Mesangial cell (primary cell): Measurements from ENCODE around the gene CARNS1. TPM values are rescaled to one million over a fixed set of nuclear protein-coding genes. Genes with fewer than 3 reads are reported as not detected.

Experiments used
- total RNA-seq: library from RNA; depleted of rRNA; stranded (reverse); fragments of >200 nt; gene quantifications from 2 replicates; pipeline ENCODE4 v1.2.3, GENCODE V29; 2015

The CARNS1 gene, protein sequence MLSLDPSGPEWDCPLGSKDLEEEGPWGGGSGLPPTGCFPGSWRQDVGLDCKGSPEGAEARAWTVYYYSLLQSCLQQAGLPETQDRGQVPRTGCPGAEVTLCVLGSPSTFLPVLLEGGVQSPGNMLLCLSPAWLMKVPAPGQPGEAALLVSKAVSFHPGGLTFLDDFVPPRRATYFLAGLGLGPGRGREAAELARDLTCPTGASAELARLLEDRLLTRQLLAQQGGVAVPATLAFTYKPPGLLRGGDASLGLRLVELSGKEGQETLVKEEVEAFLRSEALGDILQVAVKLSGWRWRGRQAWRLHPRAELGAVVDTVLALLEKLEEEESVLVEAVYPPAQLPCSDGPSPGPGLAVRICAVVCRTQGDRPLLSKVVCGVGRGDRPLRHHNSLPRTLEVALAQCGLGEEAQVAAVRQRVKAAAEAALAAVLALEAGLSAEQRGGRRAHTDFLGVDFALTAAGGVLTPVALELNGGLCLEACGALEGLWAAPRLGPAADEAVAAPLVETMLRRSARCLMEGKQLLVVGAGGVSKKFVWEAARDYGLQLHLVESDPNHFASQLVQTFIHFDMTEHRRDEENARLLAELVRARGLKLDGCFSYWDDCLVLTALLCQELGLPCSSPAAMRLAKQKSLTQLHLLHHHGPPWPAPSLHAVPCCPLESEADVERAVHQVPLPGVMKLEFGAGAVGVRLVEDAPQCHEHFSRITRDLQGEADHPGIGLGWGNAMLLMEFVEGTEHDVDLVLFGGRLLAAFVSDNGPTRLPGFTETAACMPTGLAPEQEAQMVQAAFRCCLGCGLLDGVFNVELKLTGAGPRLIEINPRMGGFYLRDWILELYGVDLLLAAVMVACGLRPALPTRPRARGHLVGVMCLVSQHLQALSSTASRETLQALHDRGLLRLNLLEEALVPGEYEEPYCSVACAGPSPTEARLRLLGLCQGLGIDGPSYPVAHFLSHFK
- 0.33 and 7.5 TPM in 2 replicates for total RNA-seq

DNA sequence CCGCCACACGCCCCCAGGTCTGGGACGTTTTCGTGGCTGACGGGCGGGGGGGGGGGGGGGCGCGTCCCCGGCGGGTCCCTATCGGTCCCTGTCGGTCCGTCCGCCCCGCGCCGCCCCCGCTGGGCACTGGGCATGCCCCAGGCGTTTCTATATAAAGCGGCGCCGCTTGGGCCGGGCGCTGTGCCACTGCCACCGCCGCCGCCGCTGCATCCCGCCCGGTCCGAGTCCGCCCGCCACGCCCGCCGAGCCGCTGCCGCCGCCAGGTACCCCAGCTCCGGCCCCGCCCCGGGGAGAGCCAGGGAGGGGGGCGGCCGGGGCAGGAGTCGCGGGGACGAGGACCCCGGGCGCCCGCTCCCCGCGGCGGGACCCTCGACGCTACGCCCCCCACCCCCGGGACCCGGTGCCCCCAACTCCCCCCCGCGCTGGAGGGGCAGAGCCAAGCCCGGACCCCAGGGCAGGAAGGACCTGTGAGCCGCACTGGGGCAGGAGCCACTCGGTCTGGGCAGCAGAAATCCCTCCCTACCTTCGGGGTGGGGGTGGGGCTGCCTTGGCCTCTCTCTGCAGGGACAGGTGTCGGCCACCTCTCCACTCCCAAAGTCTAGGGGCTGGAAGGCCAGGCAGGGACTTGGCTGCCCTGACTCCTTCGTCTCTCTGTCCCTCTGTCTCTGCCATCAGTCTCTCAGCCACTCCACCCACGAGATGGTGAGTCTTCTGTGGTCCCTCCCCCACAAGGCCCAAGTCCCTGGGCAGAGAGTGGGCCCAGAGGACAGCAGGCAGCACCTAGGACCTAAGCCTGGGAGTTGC is at the start of gene CARNS1:
Gene CARNS1 (plus strand): TSS at position 178 of the 804 bp plus-strand sequence. CDS start 522 bp downstream, at position 700.

DNA sequence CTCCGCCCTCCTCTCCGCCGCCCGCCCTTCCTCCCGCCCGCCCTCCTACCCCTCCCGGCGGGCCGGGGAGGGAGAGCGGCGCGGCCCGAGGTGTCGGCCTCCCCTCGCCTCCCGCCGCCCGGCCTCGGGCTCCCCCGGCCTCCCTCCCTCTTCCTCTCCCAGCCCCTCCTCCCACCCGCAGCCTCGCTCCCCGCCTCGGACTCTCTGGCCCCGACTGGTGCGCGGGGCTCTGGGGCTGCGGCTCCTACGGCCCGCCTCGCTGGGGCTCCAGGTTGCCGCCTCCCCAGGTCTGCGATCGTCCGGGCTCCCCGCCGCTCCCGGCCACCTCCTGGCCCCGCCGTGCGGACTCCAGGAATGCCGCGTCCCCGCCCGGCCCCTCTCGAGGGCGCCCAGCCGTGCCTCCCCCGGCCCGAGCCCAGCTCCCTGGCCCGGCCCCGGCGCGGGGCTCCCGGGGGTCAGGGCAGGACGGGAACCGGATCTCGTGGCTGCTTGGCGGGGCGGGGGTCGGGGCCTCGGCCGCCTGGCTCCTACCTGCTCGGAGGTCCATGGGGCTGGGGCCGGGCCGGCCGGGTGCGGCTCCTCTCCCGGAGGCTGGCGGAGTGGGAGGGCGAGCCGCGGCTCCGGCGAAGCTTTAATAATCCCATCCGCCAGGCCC is 42.4 kb upstream of the CARNS1 start, which contains the start of gene CLCF1:
Gene CLCF1 (minus strand): TSS at position 606 of the 655 bp plus-strand sequence. CDS start 59 bp downstream, at position 547.

DNA sequence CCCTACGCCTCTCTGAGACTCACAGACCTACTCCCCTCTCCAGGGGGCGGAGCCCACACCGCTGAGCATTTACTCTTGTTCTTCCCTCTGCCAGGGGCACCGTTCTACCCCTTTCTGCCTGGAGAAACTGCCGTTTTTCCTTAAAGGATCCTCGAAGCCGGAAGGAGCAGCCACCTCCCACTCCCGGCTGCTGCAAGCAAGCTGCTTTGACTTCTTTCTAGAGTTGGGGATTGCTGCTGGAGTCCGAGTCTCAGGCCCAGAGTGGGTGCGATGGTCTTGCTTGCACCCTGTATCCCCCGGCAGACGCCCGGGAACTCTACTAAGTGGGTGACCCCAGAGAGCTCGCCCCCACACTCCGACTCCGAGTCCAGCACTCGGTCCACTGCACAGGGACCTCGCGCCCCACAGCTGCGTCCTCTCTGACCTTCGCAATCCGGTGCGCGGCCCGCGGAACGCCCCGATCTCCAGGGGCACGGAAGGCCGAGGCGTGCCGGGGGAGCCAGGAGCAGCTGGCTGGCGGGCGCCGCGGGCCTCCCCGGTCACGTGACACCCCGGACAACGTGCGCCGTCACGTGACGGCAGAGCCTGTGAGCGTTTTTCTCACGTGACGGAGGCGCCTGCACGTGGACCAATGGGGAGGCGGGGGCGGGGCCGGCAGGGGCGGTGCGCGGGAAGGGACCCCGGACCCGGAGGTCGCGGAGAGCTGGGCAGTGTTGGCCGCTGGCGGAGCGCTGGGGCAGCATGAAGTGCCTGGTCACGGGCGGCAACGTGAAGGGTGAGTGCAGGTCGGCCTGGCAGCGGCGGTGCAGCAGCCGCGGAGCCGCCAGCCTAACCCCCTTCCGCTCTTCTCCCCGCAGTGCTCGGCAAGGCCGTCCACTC is 23.9 kb upstream of the CARNS1 start, which contains the start of gene RAD9A:
Gene RAD9A (plus strand): TSS at position 683 of the 879 bp plus-strand sequence. CDS start 59 bp downstream, at position 742.

DNA sequence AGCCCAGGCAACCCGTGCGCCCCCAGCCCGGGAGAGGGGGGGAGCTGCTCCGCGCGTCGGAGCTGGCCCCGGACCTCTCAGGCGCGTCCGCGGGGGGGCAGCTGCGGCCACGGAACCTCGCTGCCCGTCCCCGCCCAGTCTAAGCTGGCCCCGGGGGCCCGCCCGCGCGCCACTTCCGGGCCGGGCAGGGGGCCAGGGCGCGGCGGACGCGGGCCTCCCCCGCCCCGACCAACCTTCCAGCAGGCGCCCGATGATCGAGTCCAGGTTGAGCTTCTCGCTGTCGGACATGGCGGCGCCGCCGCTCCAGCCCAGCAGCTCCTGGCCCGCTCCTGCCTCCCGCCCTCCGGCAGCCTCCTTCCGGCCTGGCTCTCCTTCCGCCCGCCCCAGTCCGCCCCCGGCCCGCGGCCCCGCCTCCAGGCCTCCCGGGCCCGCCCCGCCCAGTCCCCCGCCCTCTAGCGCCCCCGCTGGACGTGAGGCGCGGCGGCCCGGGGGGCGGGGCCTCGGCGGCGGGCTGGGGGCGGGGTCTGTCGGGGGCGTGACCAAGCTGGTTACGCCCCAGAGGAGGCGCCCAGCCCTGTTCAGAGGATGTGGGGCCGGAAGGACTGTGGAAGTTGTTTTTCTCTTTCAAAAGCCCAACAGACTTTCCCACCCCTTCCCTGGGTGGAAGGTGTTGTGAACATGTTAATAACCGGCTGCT is 13.8 kb upstream of the CARNS1 start, which contains the start of gene PPP1CA:
Gene PPP1CA (minus strand): TSS at position 364 of the 697 bp plus-strand sequence. CDS start 76 bp downstream, at position 288.

DNA sequence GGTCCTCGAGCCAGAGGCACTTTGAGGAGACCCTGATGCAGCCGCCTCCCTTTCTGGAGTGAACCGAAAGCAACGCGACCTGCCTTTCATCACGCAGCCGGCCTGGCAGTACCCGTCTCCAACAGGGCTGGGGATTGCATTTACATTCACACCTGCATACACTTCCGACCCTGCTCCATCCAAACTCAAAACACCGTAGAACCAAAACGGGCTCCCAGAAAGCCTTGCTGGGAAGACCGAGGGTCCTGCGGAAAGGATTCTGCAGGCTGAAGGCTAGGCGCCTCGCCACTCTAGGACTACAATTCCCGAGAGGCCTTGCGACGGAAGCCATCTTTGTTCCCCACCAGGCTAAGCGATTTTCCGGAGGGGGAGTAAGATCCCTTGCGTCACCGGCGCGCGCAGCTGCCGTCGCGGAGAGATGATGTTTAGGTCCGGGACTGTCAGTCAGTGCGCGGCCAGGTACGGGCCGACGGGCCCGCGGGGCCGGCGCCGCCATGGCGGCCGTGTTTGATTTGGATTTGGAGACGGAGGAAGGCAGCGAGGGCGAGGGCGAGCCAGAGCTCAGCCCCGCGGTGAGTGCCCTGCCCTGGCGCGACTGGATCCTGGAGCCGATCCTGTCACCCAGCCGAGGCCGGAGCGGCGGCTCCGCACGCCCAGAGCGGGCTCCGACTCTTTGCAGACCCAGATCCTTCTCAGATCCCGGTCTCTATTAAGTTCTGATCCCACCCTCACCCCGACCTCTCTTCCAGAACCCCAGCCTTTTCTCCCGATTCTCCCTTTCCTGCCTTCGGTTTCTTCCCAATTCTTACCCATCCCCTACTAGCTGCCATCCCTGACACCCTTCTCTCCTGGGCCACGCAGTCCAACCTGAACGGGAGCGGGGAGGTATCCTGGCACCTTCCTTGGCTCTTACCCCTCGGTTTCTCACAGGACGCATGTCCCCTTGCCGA is 12.8 kb downstream of the CARNS1 start, which contains the start of gene RPS6KB2:
Gene RPS6KB2 (plus strand): TSS at position 443 of the 950 bp plus-strand sequence. CDS start 52 bp downstream, at position 495.

DNA sequence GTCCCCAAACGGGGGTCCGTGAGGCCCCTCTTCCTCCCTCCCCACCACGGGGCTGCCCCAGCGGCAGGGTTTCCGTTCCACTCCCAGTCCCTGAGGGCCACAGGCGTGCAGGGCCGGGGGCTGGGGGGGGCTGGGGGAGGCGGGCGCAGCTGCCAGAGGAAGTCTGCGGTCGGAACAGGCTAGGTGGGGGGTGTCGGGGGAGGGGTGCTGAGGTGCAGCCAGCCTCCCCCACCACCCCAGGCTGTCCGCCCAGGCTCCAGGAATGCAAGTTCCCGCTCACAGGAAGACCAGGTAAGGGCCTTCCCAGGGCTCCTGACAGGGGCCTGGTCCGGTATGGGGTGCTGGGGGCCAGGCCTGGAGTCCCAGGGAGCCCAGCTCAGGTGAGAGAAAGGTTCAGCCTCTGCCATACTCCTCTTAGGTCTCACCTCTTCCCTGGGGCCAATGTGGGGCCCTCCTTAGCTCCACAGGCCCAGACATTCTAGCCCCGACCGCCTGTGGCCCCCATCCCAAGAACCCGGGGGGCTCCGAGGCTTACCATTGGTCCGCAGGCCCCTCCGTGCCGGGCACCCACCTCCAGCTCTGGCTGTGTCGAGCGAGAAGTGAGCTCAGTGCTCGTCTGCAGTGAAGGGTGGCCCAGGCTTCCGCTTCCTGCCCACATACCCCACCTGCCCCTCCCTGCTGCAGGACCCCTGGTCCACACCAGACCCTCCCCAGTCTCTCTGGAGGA is 21.8 kb downstream of the CARNS1 start, which contains the start of gene PTPRCAP:
Gene PTPRCAP (minus strand): TSS at position 601 of the 727 bp plus-strand sequence. CDS start 63 bp downstream, at position 538.

DNA sequence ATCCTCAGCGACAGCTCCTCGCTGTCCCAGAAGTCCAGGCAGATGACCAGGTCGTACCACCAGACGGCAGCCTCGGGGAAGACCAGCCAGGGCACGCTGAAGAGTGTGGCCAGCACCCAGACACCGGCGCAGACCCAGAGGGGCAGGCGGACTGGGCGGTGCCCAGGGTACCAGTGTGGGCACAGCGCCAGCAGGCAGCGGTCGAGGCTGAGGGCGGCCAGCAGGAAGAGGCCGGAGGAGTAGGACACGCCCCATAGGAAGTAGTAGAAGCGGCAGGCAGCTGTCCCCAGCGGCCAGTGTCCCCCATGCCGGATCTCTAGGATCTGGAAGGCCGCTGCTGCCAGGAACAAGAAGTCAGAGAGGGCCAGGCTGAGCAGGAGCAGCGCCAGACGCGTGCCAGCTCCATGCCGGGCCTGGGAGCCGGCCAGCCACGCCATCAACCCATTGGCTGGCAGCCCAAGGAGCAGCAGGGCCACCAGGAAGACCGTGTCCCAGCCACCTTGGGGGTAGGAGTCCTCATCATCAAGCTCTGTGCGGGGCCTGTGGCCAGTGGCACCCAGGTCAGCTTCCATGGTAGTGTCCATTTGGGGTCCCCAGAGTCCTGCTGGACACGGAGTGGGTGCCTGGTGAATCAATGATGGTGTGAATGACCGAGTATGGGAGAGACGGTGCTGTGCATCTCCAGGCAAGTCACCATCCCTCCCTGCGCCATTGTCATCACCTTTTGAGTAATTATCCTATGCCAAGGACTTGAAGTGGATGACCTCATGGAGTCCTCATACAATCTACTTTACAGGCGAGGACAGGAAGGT is 36.9 kb downstream of the CARNS1 start, which contains the start of gene GPR152:
Gene GPR152 (minus strand): TSS at position 589 of the 812 bp plus-strand sequence. CDS start 5 bp downstream, at position 584.

DNA sequence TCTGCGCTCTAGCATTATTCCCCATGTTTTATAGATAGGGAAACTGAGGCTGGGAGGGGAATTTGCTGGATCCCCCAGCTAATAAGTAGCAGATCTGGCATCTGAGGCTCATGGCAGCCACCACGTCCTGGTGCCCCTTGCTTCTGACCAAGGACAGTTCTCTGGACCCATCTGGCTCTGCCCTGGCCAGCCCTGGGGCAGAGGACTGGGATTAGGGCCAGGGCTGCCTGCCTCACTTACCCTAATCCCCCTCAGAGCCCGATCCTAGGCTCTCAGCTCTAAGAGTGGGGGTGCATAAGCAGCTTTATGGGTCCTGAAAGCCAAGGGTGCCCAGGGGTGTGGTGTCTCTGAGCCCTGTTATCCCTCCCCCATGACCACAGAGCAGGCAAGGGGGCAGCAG is 39.6 kb downstream of the CARNS1 start, which contains the start of gene CABP4:
Gene CABP4 (plus strand): TSS at position 301 of the 400 bp plus-strand sequence. CDS start 70 bp downstream, at position 371.

DNA sequence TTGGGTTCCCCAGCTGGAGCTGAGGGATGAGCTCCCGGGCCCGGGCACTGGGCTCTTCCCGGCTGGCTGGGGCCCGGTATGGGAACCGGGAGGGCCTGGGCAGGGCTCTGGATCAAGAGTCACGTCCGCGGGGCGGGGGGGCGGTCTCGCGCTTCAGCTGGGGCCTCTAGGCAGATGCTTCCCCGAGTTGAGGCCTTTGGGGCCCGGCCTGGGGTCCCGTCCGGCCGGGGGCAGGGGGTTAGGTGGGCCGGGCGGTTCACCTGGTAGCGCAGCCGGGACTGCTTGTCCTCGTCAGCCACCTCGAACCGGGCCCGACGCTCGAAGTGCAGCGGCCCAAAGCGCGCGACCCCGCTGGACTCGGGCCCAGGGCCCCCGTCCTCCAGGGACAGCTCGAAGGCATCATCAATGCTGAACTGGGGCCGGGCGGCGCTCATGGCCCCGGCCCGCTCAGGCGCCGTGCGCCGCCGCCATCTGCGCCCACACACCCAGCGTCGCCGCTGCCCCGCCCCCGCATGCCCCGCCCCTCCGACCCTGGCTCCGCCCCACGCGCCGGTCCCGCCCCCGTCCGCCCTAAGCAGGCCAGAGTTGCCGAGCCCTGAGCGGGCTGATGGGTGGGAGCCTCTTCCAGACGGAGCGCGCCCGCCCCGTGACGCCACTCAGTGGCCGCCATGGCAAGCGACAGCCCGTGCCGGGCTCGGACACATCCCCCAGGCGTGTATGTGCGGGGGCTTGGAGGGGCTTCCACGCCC is 53.5 kb downstream of the CARNS1 start, which contains the start of gene TMEM134:
Gene TMEM134 (minus strand): TSS at position 493 of the 749 bp plus-strand sequence. CDS start 59 bp downstream, at position 434.

Other genes with a start within 250 kb of the CARNS1 start
- 36.5 and 39.3 TPM in 2 replicates for gene GRK2, start 149.2 kb upstream of the CARNS1 start, total RNA-seq
- gene ANKRD13D, start 126.4 kb upstream of the CARNS1 start, total RNA-seq: 31.4 and 32.5 TPM in 2 replicates
- gene SSH3, start 112.1 kb upstream of the CARNS1 start, total RNA-seq: 20.2 and 57.3 TPM in 2 replicates
- gene POLD4, start 62.1 kb upstream of the CARNS1 start, total RNA-seq: 117 and 123 TPM in 2 replicates
- gene CLCF1, start 42.1 kb upstream of the CARNS1 start, total RNA-seq: 17.8 and 29.8 TPM in 2 replicates
- 7.4 and 9.8 TPM in 2 replicates for gene RAD9A, start 23.7 kb upstream of the CARNS1 start, total RNA-seq
- gene PPP1CA, start 13.8 kb upstream of the CARNS1 start, total RNA-seq: 266 and 298 TPM in 2 replicates
- 0.33 and 0.76 TPM in 2 replicates for gene TBC1D10C, start 11.6 kb upstream of the CARNS1 start, total RNA-seq
- 55.7 and 76.3 TPM in 2 replicates for gene RPS6KB2, start 12.8 kb downstream of the CARNS1 start, total RNA-seq
- 0.25 and 1.8 TPM in 2 replicates for gene PTPRCAP, start 22.0 kb downstream of the CARNS1 start, total RNA-seq
- gene CORO1B, start 27.8 kb downstream of the CARNS1 start, total RNA-seq: 145 and 203 TPM in 2 replicates
- gene GPR152, start 37.1 kb downstream of the CARNS1 start, total RNA-seq: not detected in 2 replicates
- gene CABP4, start 39.7 kb downstream of the CARNS1 start, total RNA-seq: not detected in 2 replicates
- gene TMEM134, start 53.6 kb downstream of the CARNS1 start, total RNA-seq: 58.2 and 61.9 TPM in 2 replicates
- 59.2 and 87.3 TPM in 2 replicates for gene AIP, start 67.3 kb downstream of the CARNS1 start, total RNA-seq
- gene PITPNM1, start 89.7 kb downstream of the CARNS1 start, total RNA-seq: 93.2 and 138 TPM in 2 replicates
- gene CDK2AP2, start 92.5 kb downstream of the CARNS1 start, total RNA-seq: 107 and 165 TPM in 2 replicates
- gene CABP2, start 107.8 kb downstream of the CARNS1 start, total RNA-seq: not detected in 2 replicates
- gene GSTP1, start 168.1 kb downstream of the CARNS1 start, total RNA-seq: 2,936 and 3,710 TPM in 2 replicates
- 205 and 246 TPM in 2 replicates for gene NDUFV1, start 191.3 kb downstream of the CARNS1 start, total RNA-seq
- 19.1 and 27.5 TPM in 2 replicates for gene NUDT8, start 214.3 kb downstream of the CARNS1 start, total RNA-seq
- gene TBX10, start 224.1 kb downstream of the CARNS1 start, total RNA-seq: not detected in 2 replicates
- 0.13 TPM in 1 of 2 replicates, not detected in the other for gene ACY3, start 235.1 kb downstream of the CARNS1 start, total RNA-seq